ENCODE data around the gene CD52.
A peak's percentile ranks its signal among the peaks of the same experiment; 100 is the strongest.
"Not testable (repeated sequence)": the region's sequence is repeated elsewhere in the genome, so short reads cannot be mapped to it uniquely, and the experiment has no call there.

The CD52 gene

GRCh38 chr1:26284597-26285347, 33.0 kb upstream of the CD52 start:
- DNase-seq, result peak; percentile 91 to 98

GRCh38 chr1:26285366-26286063, 32.2 kb upstream of the CD52 start:
- DNase-seq, result peak in 1 of 2 donors; percentile 54

GRCh38 chr1:26286064-26286416, 31.7 kb upstream of the CD52 start:
- DNase-seq, result no peak

- peak; percentile 66 to 78 for DNase-seq
Measured at GRCh38 chr1:26287033-26287711, 30.6 kb upstream of the CD52 start.

- no peak for DNase-seq
Measured at GRCh38 chr1:26287811-26288210, 29.9 kb upstream of the CD52 start.

GRCh38 chr1:26288311-26288941, 29.3 kb upstream of the CD52 start:
- DNase-seq, result peak; percentile 77 to 92

- peak; percentile 95 to 98 for DNase-seq
Measured at GRCh38 chr1:26289158-26290059, 28.3 kb upstream of the CD52 start.

GRCh38 chr1:26290122-26290881, 27.5 kb upstream of the CD52 start:
- peak; percentile 91 to 95 for DNase-seq

- no peak for DNase-seq
Measured at GRCh38 chr1:26290882-26291261, 26.9 kb upstream of the CD52 start.

GRCh38 chr1:26291433-26291832, 26.3 kb upstream of the CD52 start:
- DNase-seq, result no peak

GRCh38 chr1:26291939-26292338, 25.8 kb upstream of the CD52 start:
- DNase-seq, result no peak

GRCh38 chr1:26292735-26293134, 25.0 kb upstream of the CD52 start:
- DNase-seq, result not testable (repeated sequence)

- DNase-seq, result no peak
Measured at GRCh38 chr1:26293911-26294463, 23.8 kb upstream of the CD52 start.

- no peak for DNase-seq
Measured at GRCh38 chr1:26295194-26296138, 22.3 kb upstream of the CD52 start.

GRCh38 chr1:26296340-26297056, 21.3 kb upstream of the CD52 start:
- no peak for DNase-seq

GRCh38 chr1:26297057-26297790, 20.5 kb upstream of the CD52 start:
- no peak for DNase-seq

- no peak for DNase-seq
Measured at GRCh38 chr1:26297791-26298124, 20.0 kb upstream of the CD52 start.

- no peak for DNase-seq
Measured at GRCh38 chr1:26300578-26301275, 17.0 kb upstream of the CD52 start.

Measured in inflammatory macrophage (primary cell).